ENCODE results near the gene CXCL6.

DNA sequence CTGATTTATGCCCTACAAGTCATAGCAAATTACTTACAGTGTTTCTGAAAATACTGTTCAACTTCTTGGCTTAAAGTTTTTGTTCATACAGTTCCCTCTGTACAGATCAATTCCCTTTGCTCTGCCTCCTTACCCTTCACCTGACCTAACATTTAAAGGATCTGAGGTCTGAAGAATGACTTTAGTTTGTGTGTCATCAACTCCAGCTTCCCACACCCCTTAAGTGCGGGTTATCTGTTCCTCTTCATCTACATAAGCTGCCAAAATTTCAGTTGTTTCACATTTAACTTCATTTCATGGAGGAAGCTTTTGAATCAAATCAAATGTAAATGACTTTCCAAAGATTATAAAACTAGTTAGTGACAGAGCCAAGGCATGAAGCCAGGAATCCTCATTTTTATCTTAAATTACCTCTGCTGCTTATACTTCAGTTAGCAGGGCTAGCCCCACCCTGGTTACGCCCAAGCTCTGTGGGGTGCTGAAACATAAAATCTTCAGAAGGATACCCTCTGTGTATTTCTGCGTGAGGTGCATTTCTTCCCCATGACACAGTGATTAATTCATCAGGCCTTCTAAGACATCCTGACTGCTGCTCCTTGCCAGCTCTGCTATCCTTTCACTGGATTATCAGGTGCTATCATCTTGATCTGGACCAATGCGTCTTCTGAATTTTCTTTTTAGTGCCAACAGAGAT, 49.2 kb downstream of the CXCL6 start:
- TF ChIP-seq, protein P1, sequence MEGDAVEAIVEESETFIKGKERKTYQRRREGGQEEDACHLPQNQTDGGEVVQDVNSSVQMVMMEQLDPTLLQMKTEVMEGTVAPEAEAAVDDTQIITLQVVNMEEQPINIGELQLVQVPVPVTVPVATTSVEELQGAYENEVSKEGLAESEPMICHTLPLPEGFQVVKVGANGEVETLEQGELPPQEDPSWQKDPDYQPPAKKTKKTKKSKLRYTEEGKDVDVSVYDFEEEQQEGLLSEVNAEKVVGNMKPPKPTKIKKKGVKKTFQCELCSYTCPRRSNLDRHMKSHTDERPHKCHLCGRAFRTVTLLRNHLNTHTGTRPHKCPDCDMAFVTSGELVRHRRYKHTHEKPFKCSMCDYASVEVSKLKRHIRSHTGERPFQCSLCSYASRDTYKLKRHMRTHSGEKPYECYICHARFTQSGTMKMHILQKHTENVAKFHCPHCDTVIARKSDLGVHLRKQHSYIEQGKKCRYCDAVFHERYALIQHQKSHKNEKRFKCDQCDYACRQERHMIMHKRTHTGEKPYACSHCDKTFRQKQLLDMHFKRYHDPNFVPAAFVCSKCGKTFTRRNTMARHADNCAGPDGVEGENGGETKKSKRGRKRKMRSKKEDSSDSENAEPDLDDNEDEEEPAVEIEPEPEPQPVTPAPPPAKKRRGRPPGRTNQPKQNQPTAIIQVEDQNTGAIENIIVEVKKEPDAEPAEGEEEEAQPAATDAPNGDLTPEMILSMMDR (IDR thresholded peaks at IDR 0.05) = no peak
- no peak for TF ChIP-seq POLR2A (IDR thresholded peaks at IDR 0.05)
